ENCODE measurements around the gene CABLES1.
"Not testable (repeated sequence)": the region's sequence is repeated elsewhere in the genome, so short reads cannot be mapped to it uniquely, and the experiment has no call there.

CABLES1 gene

DNA sequence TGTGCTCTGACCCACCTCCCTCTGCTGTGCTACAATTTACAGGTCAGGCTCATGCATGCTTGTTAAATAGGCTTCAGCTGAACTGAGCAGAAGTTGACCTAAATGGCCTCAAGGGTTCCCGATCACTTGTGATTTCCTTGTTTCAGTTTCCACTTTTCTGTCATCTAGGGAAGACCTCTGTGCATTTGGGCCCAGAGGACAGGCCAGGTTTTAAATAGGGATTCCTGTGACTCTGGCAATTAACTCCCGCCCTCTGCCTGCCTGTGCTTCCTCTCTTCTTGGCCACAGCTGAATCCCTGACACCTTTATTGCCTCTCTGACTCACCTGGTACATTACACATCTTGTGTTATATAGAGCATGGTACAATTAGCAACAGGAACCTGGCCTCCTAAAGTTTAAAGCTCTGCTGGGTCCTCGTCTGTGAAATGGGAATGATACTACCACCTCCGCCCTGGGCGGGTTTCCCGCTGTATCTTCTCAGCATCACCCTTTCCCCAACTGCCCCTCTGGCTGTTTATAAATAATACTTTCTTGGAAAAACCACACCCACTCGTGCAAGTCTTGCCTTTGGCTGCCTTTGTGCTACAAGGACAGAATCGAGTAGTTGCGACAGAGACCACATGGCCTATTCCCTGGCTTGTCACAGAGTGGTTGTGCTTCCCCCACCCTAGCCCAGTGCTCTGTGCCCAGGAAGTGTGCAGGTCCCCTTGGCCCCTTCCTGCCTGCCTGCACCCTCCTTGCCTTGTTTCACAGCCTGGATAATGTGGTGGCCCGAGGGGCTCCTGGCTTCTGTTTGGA lies 7.9 kb downstream of the CABLES1 start:
- DNase-seq: no peak

DNA sequence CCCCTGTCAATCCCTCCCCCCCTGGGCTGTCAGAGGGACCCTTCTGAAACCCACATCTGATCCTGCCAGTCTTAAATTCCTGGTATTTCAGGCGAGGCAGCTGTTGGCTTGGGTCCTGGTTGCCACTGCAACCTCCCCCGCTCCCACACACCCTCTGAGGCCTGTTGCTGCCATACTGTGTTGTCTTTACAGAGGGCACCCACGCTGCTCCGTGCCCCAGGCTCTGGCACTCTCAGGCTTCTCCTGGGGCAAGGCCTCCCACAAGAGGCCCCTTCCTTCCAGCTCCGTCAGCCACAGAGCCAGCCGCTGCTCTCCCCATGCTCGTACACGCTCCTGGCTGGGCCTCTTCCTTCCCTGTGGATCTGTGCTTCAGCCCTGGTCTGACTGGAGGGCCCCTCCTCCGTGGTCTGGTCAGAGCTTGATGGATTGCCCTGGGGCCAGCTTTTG lies 8.6 kb downstream of the CABLES1 start:
- no peak for DNase-seq

DNA sequence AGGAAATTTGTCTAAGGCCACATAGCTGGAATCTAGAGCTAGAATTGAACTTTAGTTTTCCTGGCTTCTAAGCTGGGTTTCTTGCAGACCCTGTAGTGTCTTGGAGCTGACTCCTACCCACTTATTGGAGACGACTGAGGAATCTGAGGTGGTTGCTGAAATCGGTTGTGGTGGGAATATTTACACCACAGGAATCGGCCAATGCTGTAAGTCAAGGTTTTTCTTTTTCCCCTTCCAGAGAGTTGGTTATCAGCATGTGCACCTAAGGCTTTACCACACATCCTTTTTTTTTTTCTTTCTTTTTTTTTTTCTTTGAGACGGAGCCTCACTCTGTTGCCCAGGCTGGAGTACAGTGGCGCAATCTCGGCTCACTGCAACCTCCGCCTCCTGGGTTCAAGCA lies 9.4 kb downstream of the CABLES1 start:
- no peak for DNase-seq

DNA sequence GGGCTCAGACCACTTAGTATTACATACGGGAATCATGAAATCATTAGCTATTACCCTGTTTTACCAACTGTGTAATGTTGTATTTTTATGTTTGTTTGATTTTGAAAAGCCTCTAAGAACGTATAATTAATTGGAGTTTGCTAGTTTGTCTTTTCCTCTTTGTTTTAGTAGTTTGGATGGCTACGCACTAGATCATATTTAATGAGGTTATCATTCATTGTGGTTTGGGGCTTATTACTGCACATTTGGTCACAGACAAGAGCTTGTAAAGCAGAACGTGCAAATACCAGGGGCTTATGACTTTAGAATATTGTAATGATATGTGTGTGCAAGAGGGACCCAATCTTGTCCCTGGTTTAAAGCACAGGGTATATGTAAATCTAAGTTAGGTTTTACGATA lies 10.3 kb downstream of the CABLES1 start:
- no peak for DNase-seq

DNA sequence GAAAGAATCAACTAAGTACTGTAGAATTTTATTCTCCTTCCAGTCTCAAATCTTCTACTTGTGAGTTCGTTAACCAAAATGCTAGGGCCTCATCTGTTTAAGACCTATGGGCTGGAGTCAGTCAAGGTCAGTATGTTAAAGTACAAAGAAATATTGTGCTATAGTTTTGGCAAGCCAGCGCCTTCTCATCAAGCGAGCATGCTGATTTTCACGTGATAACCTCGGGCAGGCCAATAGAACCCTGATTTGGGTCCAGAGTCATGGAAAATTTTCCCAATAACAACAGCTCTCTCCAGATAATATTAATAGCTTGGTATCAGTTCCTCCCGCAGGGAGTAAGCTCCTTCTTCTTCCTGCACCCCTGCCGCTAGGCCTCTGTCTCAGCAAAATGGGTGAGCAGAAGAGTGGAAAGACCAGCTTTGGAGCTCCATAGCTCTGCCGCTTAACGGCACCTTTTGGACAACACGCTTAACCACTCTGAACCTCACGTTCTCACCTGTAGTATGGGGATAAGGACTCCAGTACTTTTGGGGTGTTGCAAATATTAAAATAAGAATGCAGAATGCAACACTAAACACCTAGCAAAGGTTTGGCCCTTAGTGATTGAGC lies 11.7 kb downstream of the CABLES1 start:
- no peak for DNase-seq

DNA sequence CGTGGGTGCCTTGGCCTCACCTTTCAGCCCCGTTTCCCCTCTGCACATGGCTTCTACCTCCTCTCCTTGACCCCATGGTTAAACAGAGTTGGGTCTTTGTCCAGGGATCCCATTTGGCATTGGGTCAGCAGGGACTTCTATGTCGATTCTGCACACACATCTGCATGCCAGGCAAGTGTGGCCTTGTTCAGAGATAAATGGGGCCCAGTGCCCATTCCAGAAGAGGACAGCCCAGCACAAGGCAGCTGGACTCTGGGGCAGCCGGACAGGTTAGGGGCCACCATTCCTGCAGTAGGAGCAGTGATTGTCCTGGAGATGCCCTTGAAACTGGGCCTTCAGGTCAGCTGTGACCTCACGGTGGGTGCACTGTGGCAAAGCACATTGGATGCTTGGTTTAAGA lies 13.1 kb downstream of the CABLES1 start:
- DNase-seq: no peak

DNA sequence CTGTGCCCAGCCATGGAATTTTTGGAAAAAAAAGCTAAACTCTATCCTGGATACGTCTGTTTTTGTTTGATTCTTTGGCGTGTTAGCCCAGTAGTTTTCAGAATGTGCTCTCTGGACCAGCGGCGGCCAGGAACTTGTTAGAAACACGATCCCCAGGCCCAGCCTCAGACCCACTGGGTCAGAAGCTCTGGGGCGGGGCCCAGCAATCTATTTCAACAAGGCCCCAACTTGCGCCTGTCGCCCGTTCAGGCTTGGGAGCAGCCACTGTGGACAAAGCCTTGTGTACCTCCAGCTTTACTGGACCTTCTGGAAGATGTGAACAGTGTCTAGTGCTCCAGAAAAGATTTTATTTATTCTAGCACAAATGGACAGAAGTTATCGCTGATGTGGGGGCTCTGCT lies 14.3 kb downstream of the CABLES1 start:
- no peak for DNase-seq

DNA sequence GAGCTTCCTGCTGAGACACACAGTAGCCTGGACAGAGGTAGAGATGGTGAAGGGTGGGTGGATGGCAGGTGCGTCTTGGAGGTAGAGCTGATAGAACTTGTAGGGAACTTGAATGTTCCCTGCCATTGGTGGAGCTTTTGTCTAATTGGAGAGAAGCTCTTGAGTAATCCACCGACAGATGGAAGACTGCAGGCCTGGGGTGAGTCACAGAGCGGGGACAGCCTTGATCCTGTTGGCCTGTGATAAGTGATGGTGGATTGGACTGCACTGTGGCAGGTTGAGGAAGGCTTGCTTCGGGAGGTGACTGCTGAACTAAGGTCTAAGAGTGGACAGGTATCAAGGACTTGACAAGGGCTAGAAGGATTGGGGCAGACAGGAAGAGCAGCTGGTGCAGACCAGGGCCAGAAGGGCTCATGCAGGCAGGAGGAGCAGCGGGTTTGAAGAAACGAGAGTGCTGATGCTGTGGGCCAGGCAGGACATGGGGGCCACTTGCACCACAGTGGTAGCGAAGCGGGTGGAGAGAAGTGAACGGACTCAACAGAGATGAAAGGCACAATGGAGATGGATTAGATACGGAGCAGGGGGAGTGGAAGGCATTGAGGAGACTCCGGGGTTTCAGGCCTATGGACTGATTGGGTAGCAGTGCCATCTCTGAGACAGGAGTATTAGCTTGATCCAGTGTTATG lies 16.3 kb downstream of the CABLES1 start:
- DNase-seq: no peak

DNA sequence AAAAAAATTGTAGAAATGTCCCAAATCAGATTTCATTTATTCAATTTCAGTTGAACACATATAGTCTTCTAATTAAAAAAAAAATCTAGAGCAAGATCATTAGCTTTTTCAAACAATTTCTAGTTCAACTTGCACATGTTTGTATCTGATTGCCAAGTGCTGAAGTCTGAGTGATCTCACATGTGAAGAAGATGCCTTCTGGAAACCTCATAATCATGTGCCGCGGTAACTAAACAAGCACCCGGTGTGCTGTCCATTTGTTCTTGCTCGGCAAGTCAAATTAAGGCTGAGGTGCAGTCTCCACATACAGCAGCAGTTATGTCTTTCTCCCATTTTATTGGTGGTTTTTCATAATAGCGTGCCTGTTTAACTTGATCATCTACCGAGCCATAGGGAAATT lies 18.7 kb downstream of the CABLES1 start:
- no peak for DNase-seq

DNA sequence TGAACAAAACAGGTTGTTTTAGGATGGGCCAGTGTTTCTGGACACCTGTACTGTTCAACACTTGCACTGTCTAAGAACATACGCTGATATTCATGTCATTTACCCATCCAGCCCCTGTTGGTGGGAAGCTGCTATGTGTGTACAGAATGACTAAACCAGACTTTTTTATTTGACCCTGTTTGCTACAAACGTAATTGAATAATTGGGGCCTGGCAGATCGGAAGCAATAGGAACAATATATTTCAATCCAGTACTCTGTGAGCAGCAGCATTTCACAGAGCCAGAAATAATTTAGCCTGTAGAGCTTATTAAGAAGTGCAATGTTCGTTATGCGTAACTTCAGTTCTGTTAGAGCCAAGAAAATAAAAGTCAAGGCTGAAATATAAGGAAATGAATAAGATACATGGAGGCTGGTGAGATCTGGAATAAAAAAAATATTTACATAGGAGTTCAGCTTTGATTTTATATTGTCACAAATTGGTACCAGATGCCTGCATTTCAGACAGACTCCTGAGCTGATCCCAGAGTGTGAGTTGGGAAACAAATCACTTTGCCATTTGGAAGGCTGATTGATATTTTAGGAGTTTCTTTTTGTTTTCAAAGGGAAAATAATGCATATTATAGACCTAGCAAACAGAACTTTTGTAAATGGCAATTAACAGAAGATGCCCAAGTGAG lies 19.7 kb downstream of the CABLES1 start:
- DNase-seq: no peak

DNA sequence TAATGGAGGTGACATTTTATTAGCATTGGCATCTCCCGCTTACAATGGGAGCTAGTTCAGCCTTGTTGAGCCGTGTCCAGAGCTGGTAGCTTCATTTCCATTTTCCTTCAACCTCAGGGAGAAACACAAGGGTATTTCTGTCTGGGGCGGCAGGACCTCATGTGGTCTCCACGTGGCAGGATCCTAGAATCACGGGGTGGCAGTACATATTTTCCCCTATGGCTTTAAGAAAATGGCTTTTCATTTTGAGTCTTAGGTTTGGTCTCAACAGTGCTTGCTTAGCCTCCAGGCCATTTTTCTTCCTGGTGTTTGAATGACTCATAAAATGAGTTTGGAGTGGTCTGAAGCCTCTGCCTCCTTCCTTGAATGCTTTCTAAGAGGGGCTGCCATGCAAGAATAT lies 20.3 kb downstream of the CABLES1 start:
- DNase-seq: no peak

DNA sequence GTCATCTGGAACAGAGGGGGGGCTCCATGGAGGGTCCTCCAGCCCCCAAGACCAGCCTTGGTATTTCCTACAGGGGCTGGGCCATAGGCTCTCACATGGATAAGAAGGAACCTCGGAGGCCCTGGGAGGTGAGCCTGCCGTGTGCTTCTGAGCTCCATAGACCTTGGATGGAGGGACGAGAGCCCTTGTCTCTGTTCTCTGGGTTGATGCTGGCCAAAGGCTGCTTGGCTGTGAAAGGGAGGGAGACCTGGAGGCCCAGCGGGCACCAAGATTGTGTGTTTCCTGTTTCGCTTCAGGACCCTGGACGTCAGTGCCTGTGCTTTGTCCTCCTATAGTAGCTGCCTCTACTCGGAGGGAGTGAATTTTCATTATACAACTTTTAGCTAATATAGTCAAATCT lies 20.8 kb downstream of the CABLES1 start:
- DNase-seq: no peak

DNA sequence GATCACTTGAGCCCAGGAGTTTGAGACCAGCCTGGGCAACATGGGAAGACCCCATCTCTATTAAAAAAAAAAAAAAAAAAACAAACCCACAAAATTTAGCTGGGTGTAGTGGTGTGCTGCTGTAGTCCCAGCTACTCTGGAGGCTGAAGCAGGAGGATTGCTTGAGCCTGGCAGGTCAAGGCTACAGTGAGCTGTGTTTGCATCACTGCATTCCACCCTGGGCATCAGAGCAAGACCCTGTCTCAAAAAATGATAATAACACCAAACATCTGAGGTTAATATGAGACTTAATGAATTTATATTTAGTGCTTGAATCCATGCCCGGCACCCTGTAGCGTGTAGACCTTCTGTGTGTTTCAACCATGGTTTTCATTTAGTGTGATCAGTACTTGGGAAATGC lies 22.8 kb downstream of the CABLES1 start:
- no peak for DNase-seq

DNA sequence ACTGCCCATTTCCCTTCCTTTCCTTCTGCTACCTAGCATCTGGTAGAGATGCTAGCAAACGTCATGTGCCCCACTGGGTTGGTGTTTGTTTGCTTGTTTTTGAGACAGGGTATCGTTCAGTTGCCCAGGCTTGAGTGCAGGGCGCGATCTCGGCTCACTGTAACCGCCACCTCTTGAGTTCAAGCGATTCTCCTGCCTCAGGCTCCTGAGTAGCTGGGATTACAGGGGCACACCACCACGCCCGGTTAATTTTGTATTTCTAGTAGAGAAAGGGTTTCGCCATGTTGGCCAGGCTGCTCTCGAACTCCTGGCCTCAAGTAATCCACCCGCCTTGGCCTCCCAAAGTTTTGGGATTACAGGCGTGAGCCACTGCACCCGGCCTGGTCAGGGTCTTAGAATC lies 23.6 kb downstream of the CABLES1 start:
- DNase-seq: not testable (repeated sequence)

DNA sequence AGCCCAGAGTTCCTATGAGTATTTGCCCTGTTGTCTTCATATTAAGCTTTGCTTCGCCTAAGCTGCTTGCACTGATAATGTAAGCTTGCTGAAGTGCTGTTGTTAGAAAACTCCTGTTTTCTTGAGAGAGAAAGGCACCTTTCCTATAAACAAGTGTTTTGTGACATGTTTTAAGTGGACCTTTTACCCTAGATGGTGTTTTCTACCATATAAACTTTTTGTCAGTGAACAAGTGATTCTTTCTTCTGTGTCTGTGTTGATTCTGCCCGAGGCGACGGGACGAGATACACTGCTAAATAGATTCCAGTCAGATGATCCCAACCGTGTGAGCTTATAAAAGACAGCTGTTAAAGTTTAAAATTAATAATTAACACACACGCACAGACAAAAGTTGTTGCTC lies 24.1 kb downstream of the CABLES1 start:
- DNase-seq: no peak

DNA sequence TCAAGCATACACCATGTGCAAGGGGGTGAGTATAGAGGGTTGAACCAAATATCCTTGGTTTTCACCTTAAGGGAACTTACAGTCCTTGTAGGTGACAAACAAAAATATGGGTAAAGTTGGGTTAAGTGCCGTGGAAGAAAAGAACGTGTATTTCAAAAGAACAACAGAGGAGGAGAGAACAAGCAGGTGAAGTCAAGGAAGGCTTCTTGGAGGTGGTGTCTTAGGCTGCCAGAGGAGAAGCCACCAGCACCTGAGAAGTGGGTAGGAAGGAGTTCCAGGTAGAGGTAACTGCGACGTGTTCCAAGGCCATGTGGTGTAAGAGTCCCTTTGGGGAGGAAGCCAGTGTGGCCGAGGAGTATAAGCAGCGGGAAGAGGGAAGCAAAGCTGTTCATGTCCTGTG lies 27.2 kb downstream of the CABLES1 start:
- DNase-seq: no peak

DNA sequence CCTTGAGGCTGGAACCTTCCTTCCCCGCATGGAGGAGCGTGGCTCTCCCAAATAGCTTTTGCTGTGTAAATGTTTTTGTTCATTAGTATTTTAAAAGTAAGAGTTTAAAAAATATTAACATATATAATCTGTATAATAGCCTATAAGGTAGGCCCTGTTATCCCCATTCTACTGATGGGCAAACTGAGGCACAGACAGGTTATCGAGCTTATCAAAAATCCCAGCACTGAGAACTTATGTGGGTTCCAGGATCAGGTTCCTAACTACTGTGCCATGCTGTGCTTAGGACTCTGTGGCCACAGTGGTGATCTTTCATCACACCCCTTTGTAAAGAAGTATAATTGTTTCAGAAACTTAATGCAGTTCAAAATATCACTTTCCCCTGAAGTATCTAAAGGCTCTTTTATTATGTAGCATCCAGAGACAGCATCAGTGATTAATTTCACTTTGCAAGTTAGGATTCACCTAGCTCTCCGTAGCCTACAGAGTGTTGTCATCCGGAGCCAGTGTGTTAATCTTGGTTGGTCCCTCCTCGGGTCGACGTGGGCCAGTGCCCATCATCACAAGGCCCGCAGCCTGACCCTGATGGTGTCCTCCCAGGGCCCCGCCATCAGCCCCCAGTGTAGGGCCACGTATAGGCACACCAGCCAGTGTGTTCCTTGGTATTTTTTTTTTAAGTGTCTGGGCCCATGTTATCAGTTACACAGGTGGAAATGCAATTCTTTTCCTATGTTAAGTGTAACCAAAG lies 28.7 kb downstream of the CABLES1 start:
- DNase-seq: no peak

DNA sequence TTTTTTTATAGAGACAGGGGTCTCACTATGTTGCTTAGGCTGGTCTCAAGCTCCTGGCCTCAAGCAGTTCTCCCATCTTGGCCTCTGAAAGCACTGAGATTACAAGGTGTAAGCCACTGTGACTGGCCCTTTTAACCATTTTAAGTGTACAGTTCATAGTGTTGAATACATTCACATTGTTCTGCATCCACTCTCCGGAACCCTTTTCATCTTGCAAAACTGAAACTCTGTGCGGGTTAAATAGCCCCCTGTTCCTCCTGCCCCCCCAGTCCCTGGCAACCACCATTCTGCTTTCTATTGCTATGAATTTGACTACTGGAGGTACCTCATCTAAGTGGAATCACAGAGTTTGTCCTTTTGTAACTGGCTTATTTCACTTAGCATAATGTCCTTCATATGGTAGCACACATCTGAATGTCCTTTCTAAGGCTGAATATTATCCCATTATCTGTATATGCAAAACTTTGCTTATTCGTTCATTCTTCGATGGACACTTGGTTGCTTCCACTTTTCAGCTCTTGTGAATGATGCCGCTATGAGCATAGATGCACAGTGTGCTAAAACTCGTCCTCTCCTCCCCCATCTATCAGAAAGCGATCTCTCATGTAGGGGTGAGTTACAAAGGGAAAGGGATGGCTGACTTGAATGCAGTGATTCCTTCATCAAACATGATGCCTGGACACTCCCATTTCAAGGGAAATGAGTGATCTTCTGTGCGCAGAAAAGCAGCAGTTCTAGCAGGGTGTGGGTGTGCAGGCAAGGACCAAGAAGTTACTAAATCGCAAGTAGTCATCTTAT lies 30.2 kb downstream of the CABLES1 start:
- no peak for DNase-seq

DNA sequence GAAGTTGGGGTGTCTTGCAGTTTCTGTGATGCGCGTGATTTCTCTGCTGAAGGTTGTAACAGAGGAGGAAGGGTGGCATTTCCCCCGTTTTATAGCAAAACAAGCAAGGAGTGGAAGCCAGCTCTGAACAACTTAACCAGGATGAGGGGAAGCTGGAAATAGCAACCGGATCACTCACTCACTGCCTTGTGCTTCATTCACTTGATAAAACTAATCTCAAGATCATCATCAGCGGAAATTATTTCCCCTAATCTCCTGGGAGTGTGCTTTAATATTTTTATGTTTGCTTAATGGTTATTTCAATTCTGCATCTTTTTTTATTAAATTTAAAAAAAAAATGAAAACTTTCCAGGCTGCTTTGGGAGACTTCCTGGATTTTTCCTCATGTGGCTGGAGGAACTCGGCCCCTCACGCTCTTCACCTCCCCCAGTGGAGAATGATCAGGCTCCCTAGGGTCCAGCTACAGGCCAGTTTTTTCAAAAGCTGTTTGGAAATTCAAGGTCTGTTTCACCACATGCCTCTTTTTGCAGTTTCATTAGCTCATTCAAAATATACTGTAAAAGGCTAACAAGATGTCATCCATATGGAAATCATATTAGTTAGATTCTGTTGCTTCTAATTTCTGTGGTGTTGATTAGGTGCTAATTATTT lies 31.7 kb downstream of the CABLES1 start:
- no peak for DNase-seq

DNA sequence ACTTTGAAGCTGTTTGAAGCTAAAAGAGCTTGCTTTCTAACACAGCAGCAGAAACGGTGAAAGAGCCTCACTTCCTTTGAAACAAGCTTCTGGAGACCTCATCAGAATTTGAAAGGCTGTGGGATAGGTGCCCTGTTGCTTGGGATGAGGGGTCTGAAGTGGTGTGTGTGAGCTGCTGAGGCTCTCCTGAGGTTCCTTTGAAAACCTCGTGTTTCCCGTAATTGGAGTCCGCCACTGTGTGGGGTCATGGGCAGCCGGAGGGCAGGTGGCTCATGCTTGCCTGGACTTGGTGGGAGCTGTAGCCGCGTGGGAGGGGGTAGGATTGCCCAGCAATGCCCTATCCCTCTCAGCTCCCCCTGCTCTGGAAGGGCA lies 34.4 kb downstream of the CABLES1 start:
- no peak for DNase-seq

DNA sequence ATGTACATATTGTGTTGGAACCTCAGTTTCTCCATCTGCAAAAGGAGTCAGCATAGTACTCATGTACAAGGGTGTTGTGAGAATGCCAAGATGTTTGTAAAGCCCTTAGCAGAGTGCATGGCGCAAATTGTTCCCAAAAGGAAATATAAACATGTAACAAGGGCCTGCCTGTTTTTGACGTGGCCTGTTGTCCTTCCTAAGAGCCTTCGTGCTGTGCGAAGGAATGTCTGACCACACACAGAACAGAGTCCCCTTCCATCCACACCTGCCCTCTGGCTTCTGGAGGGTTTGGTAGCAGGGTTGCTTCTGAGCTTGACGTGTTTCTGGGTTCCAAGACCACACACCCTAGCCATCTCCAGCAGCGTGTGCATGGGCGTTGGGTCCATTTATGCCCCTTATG lies 34.9 kb downstream of the CABLES1 start:
- DNase-seq: no peak
